ENCODE data around the gene ZFP1.

DNA sequence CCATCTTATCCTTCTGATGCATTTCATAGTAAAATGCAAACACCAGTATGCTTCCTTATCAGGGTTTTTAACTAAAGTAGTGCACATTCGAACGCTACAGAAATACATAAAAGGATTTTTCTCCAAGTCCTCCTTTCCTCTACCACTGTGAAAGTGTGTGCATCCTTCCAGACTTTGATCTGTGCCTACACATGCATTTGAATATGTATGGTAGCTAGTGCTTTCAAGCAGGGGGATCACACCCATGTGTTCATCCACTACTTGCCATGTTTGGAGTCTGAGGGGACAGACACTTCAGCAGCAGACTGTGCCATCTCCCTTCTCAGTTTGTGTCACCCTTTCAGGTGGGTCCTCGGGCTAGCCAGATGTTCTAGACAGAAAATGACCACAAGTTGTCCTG is 46.7 kb upstream of the ZFP1 start:
- TF ChIP-seq, protein P1, sequence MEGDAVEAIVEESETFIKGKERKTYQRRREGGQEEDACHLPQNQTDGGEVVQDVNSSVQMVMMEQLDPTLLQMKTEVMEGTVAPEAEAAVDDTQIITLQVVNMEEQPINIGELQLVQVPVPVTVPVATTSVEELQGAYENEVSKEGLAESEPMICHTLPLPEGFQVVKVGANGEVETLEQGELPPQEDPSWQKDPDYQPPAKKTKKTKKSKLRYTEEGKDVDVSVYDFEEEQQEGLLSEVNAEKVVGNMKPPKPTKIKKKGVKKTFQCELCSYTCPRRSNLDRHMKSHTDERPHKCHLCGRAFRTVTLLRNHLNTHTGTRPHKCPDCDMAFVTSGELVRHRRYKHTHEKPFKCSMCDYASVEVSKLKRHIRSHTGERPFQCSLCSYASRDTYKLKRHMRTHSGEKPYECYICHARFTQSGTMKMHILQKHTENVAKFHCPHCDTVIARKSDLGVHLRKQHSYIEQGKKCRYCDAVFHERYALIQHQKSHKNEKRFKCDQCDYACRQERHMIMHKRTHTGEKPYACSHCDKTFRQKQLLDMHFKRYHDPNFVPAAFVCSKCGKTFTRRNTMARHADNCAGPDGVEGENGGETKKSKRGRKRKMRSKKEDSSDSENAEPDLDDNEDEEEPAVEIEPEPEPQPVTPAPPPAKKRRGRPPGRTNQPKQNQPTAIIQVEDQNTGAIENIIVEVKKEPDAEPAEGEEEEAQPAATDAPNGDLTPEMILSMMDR (IDR thresholded peaks at IDR 0.05), result no peak
- TF ChIP-seq MAZ (IDR thresholded peaks at IDR 0.05; ENCODE audit: borderline replicate concordance, low read depth, low read length) (no peak), POLR2A (IDR thresholded peaks at IDR 0.05; ENCODE audit: low read length) (no peak), MAFK (IDR thresholded peaks at IDR 0.05; ENCODE audit: partially characterized antibody) (no peak), POLR2AphosphoS2 (conservative IDR thresholded peaks at IDR 0.05; ENCODE audit: low read length) (no peak), E2F6 (IDR thresholded peaks at IDR 0.05; ENCODE audit: borderline replicate concordance, low read depth) (no peak), RCOR1 (IDR thresholded peaks at IDR 0.05; ENCODE audit: low read depth, low read length) (no peak), REST (IDR thresholded peaks at IDR 0.05) (no peak)
- TF ChIP-seq, protein P2, sequence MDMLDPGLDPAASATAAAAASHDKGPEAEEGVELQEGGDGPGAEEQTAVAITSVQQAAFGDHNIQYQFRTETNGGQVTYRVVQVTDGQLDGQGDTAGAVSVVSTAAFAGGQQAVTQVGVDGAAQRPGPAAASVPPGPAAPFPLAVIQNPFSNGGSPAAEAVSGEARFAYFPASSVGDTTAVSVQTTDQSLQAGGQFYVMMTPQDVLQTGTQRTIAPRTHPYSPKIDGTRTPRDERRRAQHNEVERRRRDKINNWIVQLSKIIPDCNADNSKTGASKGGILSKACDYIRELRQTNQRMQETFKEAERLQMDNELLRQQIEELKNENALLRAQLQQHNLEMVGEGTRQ (IDR thresholded peaks at IDR 0.05), result no peak

Measured in A549 (cell line).